NCI-H2227 (cell line): ENCODE measurements around the gene GABBR2.
"Not testable (repeated sequence)": the region's sequence is repeated elsewhere in the genome, so short reads cannot be mapped to it uniquely, and the experiment has no call there.

ENCODE experiments used
- DNase-seq: peaks from one replicate; lab custom pipeline; 2025; ENCODE audit not compliant: unreplicated experiment; lab: John Stamatoyannopoulos, UW

GABBR2 gene

GRCh38 chr9:98271479-98271878 lies 437.3 kb downstream of the GABBR2 start:
- DNase-seq: peak; percentile 6

- not testable (repeated sequence) for DNase-seq
Measured at GRCh38 chr9:98270284-98270683, 438.5 kb downstream of the GABBR2 start.

- not testable (repeated sequence) for DNase-seq
Measured at GRCh38 chr9:98269652-98270051, 439.1 kb downstream of the GABBR2 start.

- DNase-seq: not testable (repeated sequence)
Measured at GRCh38 chr9:98267556-98267955, 441.2 kb downstream of the GABBR2 start.

GRCh38 chr9:98264516-98264915 lies 444.2 kb downstream of the GABBR2 start:
- no peak for DNase-seq

GRCh38 chr9:98263482-98264357 lies 445.0 kb downstream of the GABBR2 start:
- DNase-seq: peak; percentile 66

- DNase-seq: no peak
Measured at GRCh38 chr9:98263080-98263479, 445.7 kb downstream of the GABBR2 start.

GRCh38 chr9:98262056-98262455 lies 446.7 kb downstream of the GABBR2 start:
- no peak for DNase-seq

- DNase-seq: no peak
Measured at GRCh38 chr9:98260635-98261034, 448.1 kb downstream of the GABBR2 start.

GRCh38 chr9:98259791-98260190 lies 448.9 kb downstream of the GABBR2 start:
- no peak for DNase-seq

GRCh38 chr9:98256756-98257155 lies 452.0 kb downstream of the GABBR2 start:
- peak; percentile 21 for DNase-seq

GRCh38 chr9:98255578-98256296 lies 453.0 kb downstream of the GABBR2 start, which contains the start of gene TBC1D2:
TBC1D2 (minus strand) TSS chr9:98255649; CDS start chr9:98255541, 108 bp downstream.
- peak; percentile 91 for DNase-seq

GRCh38 chr9:98255061-98255577 lies 453.6 kb downstream of the GABBR2 start:
- peak; percentile 35 for DNase-seq

- no peak for DNase-seq
Measured at GRCh38 chr9:98254228-98255060, 454.3 kb downstream of the GABBR2 start.

GRCh38 chr9:98253565-98253964 lies 455.2 kb downstream of the GABBR2 start:
- DNase-seq: no peak

- no peak for DNase-seq
Measured at GRCh38 chr9:98251551-98251950, 457.2 kb downstream of the GABBR2 start.

GRCh38 chr9:98249771-98250170 lies 459.0 kb downstream of the GABBR2 start:
- no peak for DNase-seq

- no peak for DNase-seq
Measured at GRCh38 chr9:98248737-98249474, 459.8 kb downstream of the GABBR2 start.

- no peak for DNase-seq
Measured at GRCh38 chr9:98247831-98248657, 460.7 kb downstream of the GABBR2 start.
